Skin of body (tissue), 2 donors: Measurements from ENCODE around the gene KIR3DL1. TPM values are rescaled to one million over a fixed set of nuclear protein-coding genes. Genes with fewer than 3 reads are reported as not detected.
"Not testable (repeated sequence)": the region's sequence is repeated elsewhere in the genome, so short reads cannot be mapped to it uniquely, and the experiment has no call there.

Experiments used
- DNase-seq: peaks from one replicate; lab custom pipeline; 2025; lab: John Stamatoyannopoulos, UW
- total RNA-seq: library from RNA; depleted of rRNA; stranded (reverse); fragments of >200 nt; gene quantifications from one replicate; pipeline ENCODE4 v1.2.3, GENCODE V29; 2014

The KIR3DL1 gene
- total RNA-seq = not detected

DNA sequence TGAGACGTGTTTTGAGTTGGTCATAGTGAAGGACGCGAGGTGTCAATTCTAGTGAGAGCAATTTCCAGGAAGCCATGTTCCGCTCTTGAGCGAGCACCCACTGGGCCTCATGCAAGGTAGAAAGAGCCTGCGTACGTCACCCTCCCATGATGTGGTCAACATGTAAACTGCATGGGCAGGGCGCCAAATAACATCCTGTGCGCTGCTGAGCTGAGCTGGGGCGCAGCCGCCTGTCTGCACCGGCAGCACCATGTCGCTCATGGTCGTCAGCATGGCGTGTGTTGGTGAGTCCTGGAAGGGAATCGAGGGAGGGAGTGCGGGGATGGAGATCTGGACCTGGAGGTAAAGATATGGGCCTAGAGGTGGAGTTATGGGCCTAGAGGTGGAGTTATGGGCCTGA, at the start of gene KIR3DL1:
Gene KIR3DL1 (plus strand): TSS at position 218 of the 400 bp plus-strand sequence.
- DNase-seq = not testable (repeated sequence)

DNA sequence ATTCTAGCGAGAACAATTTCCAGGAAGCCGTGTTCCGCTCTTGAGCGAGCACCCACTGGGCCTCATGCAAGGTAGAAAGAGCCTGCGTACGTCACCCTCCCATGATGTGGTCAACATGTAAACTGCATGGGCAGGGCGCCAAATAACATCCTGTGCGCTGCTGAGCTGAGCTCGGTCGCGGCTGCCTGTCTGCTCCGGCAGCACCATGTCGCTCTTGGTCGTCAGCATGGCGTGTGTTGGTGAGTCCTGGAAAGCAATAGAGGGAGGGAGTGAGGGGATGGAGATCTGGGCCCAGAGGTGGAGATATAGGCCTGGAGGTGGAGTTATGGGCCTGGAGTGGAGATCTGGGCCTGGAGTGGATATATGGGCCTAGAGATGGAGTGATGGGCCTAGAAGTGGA, 46.6 kb upstream of the KIR3DL1 start, which contains the start of gene KIR2DL1:
Gene KIR2DL1 (plus strand): TSS at position 148 of the 400 bp plus-strand sequence. CDS start 58 bp downstream, at position 206.
- DNase-seq = not testable (repeated sequence)

DNA sequence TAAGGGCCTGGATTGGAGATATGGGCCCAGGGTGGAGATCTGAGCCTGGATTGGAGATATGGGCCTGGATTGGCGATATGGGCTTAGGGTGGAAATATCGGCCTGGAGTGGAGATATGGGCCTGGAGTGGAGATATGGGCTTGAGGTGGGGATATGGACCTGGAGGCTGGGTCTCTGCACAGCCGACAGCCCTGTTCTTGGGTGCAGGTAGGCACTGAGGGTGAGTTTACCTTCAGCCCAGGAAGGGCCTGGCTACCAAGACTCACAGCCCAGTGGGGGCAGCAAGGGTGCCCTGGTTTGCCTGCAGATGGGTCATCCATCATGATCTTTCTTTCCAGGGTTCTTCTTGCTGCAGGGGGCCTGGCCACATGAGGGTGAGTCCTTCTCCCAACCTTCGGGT, 45.8 kb upstream of the KIR3DL1 start:
- DNase-seq = not testable (repeated sequence)

DNA sequence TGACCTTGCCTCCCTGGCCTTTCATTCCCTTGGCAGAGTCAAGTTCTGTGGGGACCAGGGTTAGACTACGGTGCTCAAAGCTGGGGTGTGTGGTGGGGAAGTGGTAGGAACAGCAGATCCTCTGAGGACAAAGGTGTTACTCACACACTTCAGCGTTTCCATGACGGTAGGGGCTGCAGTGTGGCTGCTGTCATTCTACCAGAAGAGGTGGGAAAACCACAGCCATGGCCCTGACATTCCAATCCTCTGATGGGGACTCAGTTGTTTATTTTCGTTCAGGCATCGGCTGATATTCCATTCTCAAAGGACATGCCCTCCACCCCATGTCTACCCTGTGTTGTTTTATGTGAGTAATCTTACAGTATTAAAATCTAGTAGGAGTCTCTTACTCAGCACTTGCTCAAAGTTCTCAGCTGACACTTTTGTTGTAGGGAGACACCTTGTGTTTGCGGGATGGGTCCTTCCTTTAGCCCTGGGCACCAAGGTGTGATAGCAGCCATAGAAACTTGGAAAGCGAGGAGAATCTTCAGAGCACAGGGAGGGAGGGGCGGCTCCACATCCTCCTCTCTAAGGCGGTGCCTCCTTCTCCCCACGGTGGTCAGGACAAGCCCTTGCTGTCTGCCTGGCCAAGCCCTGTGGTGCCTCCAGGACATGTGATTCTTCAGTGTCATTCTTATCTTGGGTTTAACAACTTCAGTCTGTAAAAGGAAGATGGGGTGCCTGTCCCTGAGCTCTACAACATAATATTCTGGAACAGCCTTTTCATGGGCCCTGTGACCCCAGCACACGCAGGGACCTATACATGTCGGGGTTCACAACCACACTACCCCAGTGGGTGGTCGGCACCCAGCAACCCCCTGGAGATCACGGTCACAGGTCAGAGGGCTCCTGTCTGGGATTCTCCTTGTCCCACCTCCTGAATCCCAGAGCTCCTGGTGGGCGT, 45.0 kb upstream of the KIR3DL1 start:
- not testable (repeated sequence) for DNase-seq

DNA sequence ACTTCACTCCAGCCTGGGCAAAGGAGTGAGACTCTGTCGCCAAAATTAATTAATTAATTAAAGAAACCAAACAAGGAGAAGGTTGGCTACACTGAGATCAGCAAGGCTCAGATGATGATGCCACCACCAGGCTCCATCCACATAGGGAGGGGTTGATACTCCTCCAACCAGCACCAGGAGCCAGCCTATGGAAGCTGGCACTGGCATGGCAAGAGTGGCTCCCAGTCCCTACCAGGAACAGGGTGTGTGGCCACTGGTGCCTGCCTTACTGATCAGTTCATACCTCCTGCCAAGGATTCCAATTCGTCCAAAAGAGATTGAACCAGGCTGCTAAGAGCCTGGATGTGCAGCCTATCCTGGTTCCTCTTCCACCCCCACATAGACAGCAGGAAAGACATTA, 43.6 kb upstream of the KIR3DL1 start:
- DNase-seq = not testable (repeated sequence)

DNA sequence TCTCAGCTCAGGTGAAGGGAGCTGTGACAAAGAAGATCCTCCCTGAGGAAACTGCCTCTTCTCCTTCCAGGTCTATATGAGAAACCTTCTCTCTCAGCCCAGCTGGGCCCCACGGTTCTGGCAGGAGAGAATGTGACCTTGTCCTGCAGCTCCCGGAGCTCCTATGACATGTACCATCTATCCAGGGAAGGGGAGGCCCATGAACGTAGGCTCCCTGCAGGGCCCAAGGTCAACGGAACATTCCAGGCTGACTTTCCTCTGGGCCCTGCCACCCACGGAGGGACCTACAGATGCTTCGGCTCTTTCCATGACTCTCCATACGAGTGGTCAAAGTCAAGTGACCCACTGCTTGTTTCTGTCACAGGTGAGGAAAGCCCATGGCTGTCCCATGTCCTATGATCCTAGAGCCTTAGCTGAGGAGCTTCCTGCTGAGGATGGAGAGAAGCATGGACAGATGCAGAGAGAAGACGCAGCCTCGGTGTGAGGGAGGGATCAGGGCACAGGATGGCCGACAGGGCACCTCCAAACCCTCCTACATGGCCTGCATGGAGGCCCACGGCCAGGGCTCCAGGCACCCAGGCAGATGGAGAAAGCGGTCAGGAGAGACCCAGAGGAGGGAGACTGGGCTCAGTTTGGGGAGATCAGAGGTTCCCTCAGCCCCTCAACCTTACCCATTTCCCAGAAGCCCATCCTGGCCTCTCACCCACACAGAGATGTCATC, 41.0 kb upstream of the KIR3DL1 start:
- DNase-seq = not testable (repeated sequence)

DNA sequence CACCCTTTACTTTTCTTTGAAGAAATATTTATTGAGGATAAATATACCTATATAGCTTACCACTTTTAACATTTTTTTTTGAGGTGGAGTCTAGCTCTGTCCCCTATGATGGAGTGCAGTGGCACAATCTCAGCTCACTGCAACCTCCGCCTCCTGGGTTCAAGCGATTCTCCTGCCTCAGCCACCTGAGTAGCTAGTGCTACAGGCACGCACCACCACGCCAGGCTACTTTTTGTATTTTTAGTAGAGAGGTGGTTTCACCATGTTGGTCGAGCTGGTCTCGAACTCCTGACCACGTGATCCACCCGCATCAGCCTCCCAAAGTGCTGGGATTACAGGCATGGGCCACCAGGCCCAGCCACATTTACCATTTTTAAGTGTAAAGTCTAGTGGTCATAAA, 40.4 kb upstream of the KIR3DL1 start:
- not testable (repeated sequence) for DNase-seq

DNA sequence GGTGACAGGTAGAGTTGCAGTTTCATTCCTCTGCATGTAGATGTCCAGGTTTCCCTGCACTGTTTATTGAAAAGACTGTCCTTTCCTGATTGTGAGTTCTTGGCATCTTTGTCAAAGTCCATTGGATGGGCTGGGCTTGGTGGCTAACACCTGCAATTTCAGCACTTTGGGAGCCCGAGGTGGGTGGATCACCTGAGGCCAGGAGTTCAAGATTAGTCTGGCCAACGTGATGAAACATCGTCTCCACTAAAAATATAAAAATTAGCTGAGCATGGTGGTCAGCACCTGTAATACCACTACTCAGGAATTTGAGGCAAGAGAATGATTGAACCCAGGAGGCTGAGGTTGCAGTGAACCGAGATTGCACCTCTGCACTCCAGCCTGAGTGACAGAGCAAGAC, 38.4 kb upstream of the KIR3DL1 start:
- DNase-seq = not testable (repeated sequence)

DNA sequence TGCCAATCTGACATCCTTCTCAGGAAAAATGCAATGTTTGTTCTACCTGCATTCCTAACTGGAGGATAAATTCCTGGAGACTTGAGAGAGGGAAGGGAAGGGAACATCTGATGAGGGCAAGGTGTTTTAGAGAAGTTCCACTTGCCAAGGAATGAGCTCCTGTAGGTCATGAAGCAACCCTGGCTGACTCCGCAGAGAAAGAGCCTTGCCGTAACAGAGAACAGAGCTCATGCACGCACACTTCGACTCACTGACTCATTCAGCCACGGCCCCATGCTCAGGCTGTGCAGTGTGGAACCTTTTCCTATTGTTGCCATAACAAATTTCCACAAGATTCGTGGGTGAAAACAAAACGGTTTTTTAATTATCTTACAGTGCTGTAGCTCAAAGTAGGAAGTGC, 37.4 kb upstream of the KIR3DL1 start:
- DNase-seq = not testable (repeated sequence)

DNA sequence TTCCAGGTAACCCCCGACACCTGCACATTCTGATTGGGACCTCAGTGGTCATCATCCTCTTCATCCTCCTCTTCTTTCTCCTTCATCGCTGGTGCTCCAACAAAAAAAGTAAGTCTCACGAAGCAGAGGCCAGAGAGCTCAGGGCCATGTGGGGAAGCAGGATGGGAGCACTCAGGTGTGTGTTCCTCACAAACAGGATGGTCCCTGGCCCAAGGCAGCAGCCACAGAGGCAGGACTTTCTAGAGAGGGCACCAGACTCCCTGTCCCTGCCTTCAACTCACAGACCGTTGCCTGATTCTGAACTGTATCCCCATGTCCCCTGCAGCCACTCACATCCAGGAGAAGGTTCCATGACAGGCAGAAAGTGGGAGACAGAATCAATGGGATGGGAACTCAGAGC, 33.4 kb upstream of the KIR3DL1 start:
- DNase-seq = not testable (repeated sequence)

DNA sequence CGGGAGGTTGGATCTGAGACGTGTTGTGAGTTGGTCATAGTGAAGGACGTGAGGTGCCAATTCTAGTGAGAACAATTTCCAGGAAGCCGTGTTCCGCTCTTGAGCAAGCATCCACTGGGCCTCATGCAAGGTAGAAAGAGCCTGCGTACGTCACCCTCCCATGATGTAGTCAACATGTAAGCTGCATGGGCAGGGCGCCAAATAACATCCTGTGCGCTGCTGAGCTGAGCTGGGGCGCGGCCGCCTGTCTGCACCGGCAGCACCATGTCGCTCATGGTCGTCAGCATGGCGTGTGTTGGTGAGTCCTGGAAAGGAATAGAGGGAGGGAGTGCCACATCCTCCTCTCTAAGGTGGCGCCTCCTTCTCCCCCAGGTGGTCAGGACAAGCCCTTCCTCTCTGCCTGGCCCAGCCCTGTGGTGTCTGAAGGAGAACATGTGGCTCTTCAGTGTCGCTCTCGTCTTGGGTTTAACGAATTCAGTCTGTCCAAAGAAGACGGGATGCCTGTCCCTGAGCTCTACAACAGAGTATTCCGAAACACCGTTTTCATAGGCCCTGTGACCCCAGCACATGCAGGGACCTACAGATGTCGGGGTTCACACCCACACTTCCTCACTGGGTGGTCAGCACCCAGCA, 30.1 kb upstream of the KIR3DL1 start:
- not testable (repeated sequence) for DNase-seq

DNA sequence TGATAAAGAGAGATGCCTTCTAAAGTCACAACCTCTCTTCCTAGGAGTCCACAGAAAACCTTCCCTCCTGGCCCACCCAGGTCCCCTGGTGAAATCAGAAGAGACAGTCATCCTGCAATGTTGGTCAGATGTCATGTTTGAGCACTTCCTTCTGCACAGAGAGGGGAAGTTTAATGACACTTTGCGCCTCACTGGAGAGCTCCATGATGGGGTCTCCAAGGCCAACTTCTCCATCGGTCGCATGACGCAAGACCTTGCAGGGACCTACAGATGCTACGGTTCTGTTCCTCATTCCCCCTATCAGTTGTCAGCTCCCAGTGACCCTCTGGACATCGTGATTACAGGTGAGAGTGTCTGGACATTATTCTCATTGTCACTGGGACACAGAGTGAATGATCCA, 28.1 kb upstream of the KIR3DL1 start:
- not testable (repeated sequence) for DNase-seq

DNA sequence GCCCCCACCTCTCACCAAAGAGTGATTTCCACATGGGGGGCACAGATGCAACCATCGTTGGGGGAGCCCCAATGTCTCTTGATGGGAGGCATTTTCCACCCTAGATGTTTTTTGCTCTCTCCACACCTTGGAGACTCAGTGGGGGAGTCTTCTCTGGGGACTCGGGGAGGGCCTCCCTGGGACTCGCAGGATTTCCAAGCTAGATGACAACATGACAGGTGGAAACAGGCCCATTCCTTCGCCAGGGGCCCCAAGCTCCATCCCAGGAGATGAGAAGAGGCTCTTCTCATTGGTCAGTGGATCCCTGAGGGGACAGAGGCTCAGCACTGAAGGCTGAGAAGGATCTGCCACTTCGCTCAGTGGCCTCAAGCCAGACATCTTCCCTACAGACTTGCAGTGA, 25.6 kb upstream of the KIR3DL1 start:
- no peak for DNase-seq

DNA sequence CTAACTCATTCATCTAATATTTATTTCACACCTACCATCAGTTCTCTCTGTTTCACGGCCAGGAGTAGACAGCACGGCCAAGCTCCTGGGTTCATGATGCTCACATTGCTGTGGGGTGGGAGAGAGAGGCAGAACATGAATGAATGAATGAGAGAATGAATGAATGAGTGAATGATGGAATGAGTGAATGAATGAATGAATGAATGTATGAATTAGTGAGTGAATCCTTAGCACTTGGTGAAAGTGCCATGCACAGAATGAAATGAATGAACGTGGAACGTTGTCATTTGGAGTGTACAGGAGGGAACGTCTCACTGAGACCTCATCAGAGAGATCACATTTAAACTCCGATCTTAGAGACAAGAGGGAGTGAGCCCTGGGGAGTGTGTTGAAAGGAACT, 24.8 kb upstream of the KIR3DL1 start:
- no peak for DNase-seq

DNA sequence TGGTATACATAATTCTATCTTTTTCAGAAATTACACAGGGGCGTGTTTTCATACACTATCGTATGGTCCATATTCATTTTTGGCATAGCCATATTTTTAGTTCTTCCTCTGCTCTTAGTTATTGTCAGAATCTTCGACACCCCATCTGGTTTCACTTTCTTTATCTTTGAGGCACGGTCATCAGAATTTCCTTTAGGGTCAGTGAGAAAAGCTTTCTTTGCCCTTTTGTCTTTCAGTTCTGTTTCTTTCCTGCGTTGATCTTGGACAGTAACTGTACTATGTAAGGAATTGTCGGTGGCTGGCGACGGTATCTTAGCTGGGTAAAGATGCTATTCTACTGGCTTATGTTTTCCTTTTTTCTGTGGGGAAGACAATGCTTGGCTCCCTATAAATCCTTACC, 23.5 kb upstream of the KIR3DL1 start:
- no peak for DNase-seq

DNA sequence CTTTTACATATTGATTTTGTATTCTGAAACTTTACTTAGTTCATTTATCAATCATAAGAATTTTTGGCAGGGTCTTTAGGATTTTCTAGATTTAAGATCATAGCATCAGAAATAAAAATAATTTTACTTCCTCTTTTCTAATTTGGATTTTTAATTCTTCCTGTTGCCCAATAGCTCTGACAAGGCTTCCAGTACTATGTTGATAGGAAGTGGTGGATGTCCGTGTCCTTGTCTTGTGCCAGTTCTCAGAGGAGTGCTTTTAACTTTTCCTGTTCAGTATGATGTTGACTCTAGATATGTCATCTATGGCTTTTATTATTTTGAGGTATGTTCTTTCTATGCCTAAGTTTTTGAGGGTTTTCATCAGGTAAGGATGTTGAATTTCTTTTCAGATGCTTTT, 20.5 kb upstream of the KIR3DL1 start:
- DNase-seq = no peak

DNA sequence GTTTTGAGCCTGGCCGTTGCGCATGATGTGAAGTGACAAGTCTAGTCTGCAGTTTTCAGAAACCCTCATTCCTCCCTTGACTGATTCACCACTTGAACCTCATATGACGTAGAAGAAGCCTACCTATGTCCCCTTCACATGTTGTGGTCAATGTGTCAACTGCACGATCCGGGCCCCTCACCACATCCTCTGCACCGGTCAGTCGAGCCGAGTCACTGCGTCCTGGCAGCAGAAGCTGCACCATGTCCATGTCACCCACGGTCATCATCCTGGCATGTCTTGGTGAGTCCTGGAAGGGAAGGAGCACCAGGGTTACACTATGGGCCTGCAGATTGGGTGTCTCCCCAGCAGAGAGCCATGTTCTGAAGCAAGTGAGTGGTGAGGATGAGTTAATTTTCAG, 12.9 kb upstream of the KIR3DL1 start, which contains the start of gene KIR2DL4:
Gene KIR2DL4 (plus strand): TSS at position 201 of the 400 bp plus-strand sequence. CDS start 42 bp downstream, at position 243.
- DNase-seq = no peak

DNA sequence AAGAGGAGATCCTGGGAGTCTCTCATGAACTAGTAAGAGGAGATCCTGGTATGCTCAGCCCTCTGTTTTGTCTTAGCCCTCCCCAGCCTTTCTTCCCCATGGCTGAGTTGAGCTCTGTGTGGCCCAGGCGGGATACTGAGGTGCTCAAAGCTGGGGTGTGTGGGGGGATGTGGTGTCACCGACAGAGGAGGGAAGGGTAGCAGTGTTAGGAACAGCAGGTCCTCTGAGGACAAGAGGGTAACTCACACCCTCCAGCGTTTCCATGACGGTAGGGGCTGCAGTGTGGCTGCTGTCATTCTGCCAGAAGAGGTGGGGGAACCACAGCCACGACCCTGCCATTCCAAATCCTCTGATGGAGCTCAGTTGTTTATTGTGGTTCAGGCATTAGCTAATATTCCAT, 12.2 kb upstream of the KIR3DL1 start:
- no peak for DNase-seq

DNA sequence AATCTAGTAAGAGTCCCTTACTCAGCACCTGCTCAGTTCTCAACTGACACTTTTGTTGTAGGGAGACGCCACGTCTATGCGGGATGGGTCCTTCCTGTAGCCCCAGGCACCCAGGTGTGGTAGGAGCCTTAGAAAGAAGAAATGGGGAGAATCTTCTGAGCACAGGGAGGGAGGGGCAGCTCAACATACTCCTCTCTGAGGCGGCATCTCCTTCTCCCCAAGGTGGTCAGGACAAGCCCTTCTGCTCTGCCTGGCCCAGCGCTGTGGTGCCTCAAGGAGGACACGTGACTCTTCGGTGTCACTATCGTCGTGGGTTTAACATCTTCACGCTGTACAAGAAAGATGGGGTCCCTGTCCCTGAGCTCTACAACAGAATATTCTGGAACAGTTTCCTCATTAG, 11.7 kb upstream of the KIR3DL1 start:
- DNase-seq = no peak

DNA sequence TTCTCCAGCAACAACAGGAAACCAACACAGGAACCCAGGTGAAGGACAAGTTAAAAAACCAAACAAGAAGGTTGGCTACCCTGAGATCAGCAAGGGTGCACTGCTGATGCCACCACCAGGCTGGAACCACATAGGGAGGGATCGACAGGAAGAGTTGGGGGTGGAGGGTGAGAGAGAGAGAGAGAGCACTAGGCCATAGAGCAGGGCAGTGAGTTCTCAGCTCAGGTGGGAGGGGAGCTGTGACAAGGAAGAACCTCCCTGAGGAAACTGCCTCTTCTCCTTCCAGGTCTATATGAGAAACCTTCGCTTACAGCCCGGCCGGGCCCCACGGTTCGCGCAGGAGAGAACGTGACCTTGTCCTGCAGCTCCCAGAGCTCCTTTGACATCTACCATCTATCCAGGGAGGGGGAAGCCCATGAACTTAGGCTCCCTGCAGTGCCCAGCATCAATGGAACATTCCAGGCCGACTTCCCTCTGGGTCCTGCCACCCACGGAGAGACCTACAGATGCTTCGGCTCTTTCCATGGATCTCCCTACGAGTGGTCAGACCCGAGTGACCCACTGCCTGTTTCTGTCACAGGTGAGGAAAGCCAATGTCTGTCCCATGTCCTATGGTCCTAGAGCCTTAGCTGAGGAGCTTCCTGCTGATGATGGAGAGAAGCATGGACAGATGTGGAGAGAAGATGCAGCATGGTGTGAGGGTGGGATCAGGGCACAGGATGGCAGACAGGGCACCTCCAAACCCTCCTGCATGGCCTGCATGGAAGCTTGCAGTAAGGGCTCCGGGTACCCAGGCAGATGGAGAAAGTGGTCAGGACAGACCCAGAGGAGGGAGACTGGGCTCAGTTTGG, 10.4 kb upstream of the KIR3DL1 start:
- DNase-seq = no peak

DNA sequence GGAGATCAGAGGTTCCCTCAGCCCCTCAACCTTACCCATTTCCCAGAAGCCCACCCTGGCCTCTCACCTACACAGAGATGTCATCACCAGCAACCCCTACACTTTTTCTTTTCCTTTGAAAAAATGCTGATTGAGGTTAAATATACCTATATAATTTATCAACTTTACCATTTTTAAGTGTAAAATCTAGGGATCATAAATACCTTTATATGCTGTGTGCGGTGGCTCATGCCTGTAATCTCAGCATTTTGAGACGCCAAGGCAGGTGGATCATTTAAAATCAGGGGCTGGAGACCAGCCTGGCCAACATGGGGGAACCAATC, 9.8 kb upstream of the KIR3DL1 start:
- no peak for DNase-seq
